HL-60 (cell line): ENCODE results near the gene HPCAL1.

Experiments
- DNase-seq, 2 experiments: peaks; one replicate each; pipeline ENCODE4 v3.0.0-alpha.2; 2010 to 2020; ENCODE audit warnings: low read depth in 1 of 2, low spot score in 1 of 2
- H3K27ac ChIP-seq: fragments of 250-450 bp; sonication (Bioruptor Pico); replicated peaks from 2 replicates; pipeline ENCODE4 v1.5.1; 2020; ENCODE audit warnings: mild to moderate bottlenecking, moderate library complexity
- H3K27me3 ChIP-seq: fragments of 250-450 bp; sonication (Bioruptor Pico); 2 replicates; pipeline ENCODE4 v1.5.1; 2021; ENCODE audit warnings: mild to moderate bottlenecking, moderate library complexity; ENCODE audit not compliant: insufficient read depth, poor library complexity, severe bottlenecking
- H3K4me3 ChIP-seq: replicated peaks from 2 replicates; pipeline ENCODE4 v1.5.1; 2011; ENCODE audit warnings: mild to moderate bottlenecking, control low read depth, low read length; ENCODE audit not compliant: insufficient read depth
- CTCF ChIP-seq: IDR thresholded peaks from one replicate; pipeline ENCODE4 v1.5.1; 2011; ENCODE audit warnings: low read length, control low read depth, inconsistent platforms; ENCODE audit not compliant: insufficient read depth
- GABPA ChIP-seq: IDR thresholded peaks from 2 replicates; pipeline ENCODE4 v1.6.1; 2012; ENCODE audit warnings: low read depth
- POLR2AphosphoS5 ChIP-seq: IDR thresholded peaks from 2 replicates; pipeline ENCODE4 v1.6.1; 2012; ENCODE audit warnings: low read depth
- REST ChIP-seq: IDR thresholded peaks from 2 replicates; pipeline ENCODE4 v1.6.1; 2012; ENCODE audit warnings: low read depth; ENCODE audit not compliant: insufficient replicate concordance
- SPI1 ChIP-seq: IDR thresholded peaks from 2 replicates; pipeline ENCODE4 v1.6.1; 2012; ENCODE audit warnings: low read depth, mild to moderate bottlenecking, borderline replicate concordance

Gene HPCAL1

GRCh38 chr2:10274983-10275802 lies 27.5 kb upstream of the HPCAL1 start:
- no peak overlapping the region for H3K27ac ChIP-seq
- H3K4me3 ChIP-seq = no peak overlapping the region
- TF ChIP-seq SPI1 (no peak), POLR2AphosphoS5 (no peak), GABPA (no peak), REST (no peak)
- DNase-seq = no peak
- H3K27me3 ChIP-seq = no peaks in the 10 kb centered on the region

- no peak for TF ChIP-seq REST
- no peak for TF ChIP-seq GABPA
- TF ChIP-seq POLR2AphosphoS5 = no peak
- TF ChIP-seq SPI1 = no peak
- no peak for TF ChIP-seq CTCF
- Histone ChIP-seq H3K27me3 (no peaks in the 10 kb centered on the region), H3K4me3 (no peak overlapping the region), H3K27ac (no peak overlapping the region)
- no peak for DNase-seq
Observed at GRCh38 chr2:10276481-10277292, 26.0 kb upstream of the HPCAL1 start.

- Histone ChIP-seq H3K27ac (peak overlapping the region; percentile 27; the same call in 1 of the 2 replicates), H3K4me3 (no peak overlapping the region), H3K27me3 (no peaks in the 10 kb centered on the region)
- DNase-seq = no peak
- no peak for TF ChIP-seq GABPA
- no peak for TF ChIP-seq POLR2AphosphoS5
- no peak for TF ChIP-seq SPI1
- no peak for TF ChIP-seq REST
- no peak for TF ChIP-seq CTCF
Observed at GRCh38 chr2:10277293-10278028, 25.2 kb upstream of the HPCAL1 start.
